ENCODE data around the gene P2RX1. TPM values are rescaled to one million over a fixed set of nuclear protein-coding genes. Genes with fewer than 3 reads are reported as not detected.

P2RX1 gene
- polyA plus RNA-seq, 1 experiment: 0.02 TPM

- TF ChIP-seq CTCF (IDR thresholded peaks at IDR 0.05; ENCODE audit: insufficient read depth, low read depth, low read length): no peak
- Histone ChIP-seq H3K36me3 (ENCODE audit: control insufficient read depth, insufficient read depth, low read length) (no peaks in the 10 kb centered on the region), H3K4me3 (ENCODE audit: low read depth, low read length) (no peak overlapping the region), H3K27me3 (ENCODE audit: control insufficient read depth, insufficient read depth, low read length) (no peaks in the 10 kb centered on the region)
- CTCF ChIA-PET: interaction anchor here (0.6 to 3.8 kb wide), 4 partner anchors 12 to 139 kb away, joined by 4 to 17 read pairs (median 6); no protein-coding TSS in a partner anchor
- DNase-seq (ENCODE audit: low read depth): no peak
- POLR2A ChIA-PET: no interaction called here
Measured at GRCh38 chr17:3935825-3936355, 19.6 kb upstream of the P2RX1 start.

- peak; percentile 60 for TF ChIP-seq CTCF (IDR thresholded peaks at IDR 0.05; ENCODE audit: insufficient read depth, low read depth, low read length)
- ChIA-PET CTCF (interaction anchor here (2.0 to 3.8 kb wide), 3 partner anchors 11 to 140 kb away, joined by 4 to 17 read pairs (median 6); no protein-coding TSS in a partner anchor), POLR2A (no interaction called here)
- no peaks in the 10 kb centered on the region for H3K27me3 ChIP-seq (ENCODE audit: control insufficient read depth, insufficient read depth, low read length)
- DNase-seq (ENCODE audit: low read depth): no peak
- no peak overlapping the region for H3K4me3 ChIP-seq (ENCODE audit: low read depth, low read length)
- H3K36me3 ChIP-seq (ENCODE audit: control insufficient read depth, insufficient read depth, low read length): no peaks in the 10 kb centered on the region
Measured at GRCh38 chr17:3935140-3935542, 18.9 kb upstream of the P2RX1 start.

- ChIA-PET CTCF (no interaction called here), POLR2A (no interaction called here)
- TF ChIP-seq CTCF (IDR thresholded peaks at IDR 0.05; ENCODE audit: insufficient read depth, low read depth, low read length): no peak
- Histone ChIP-seq H3K27me3 (ENCODE audit: control insufficient read depth, insufficient read depth, low read length) (no peaks in the 10 kb centered on the region; the same call in 1 of the 2 replicates), H3K4me3 (ENCODE audit: low read depth, low read length) (no peak overlapping the region), H3K36me3 (ENCODE audit: control insufficient read depth, insufficient read depth, low read length) (no peaks in the 10 kb centered on the region)
- DNase-seq (ENCODE audit: low read depth): no peak
Measured at GRCh38 chr17:3929764-3930163, 13.5 kb upstream of the P2RX1 start.

GRCh38 chr17:3929181-3929580 is 12.9 kb upstream of the P2RX1 start:
- no peak for DNase-seq (ENCODE audit: low read depth)
- ChIA-PET POLR2A (no interaction called here), CTCF (interaction anchor here (5.9 kb wide), 1 partner anchor 15 kb away, joined by 40 read pairs; no protein-coding TSS in a partner anchor)

GRCh38 chr17:3928406-3928805 is 12.1 kb upstream of the P2RX1 start:
- no peak for TF ChIP-seq CTCF (IDR thresholded peaks at IDR 0.05; ENCODE audit: insufficient read depth, low read depth, low read length)
- ChIA-PET CTCF (interaction anchor here (5.9 kb wide), 1 partner anchor 15 kb away, joined by 40 read pairs; no protein-coding TSS in a partner anchor), POLR2A (no interaction called here)
- Histone ChIP-seq H3K36me3 (ENCODE audit: control insufficient read depth, insufficient read depth, low read length) (no peaks in the 10 kb centered on the region), H3K4me3 (ENCODE audit: low read depth, low read length) (no peak overlapping the region), H3K27me3 (ENCODE audit: control insufficient read depth, insufficient read depth, low read length) (no peaks in the 10 kb centered on the region; the same call in 1 of the 2 replicates)
- DNase-seq (ENCODE audit: low read depth): no peak

More at GRCh38 chr17:3929181-3929580, 12.9 kb upstream of the P2RX1 start:
- H3K27me3 ChIP-seq (ENCODE audit: control insufficient read depth, insufficient read depth, low read length): no peaks in the 10 kb centered on the region; the same call in 1 of the 2 replicates
- no peak overlapping the region for H3K4me3 ChIP-seq (ENCODE audit: low read depth, low read length)
- H3K36me3 ChIP-seq (ENCODE audit: control insufficient read depth, insufficient read depth, low read length): no peaks in the 10 kb centered on the region
- no peak for TF ChIP-seq CTCF (IDR thresholded peaks at IDR 0.05; ENCODE audit: insufficient read depth, low read depth, low read length)

All from BJ (cell line).